ENCODE measurements around the gene PRKCA.
"Not testable (repeated sequence)": the region's sequence is repeated elsewhere in the genome, so short reads cannot be mapped to it uniquely, and the experiment has no call there.

The PRKCA gene

GRCh38 chr17:66304304-66305174 lies 2.1 kb downstream of the PRKCA start:
- no peak for DNase-seq (ENCODE audit: low spot score in 2 of 2)
- Mint-ChIP-seq H3K4me3 (peak overlapping the region; percentile 93), H3K27ac (peak overlapping the region; percentile 85), H3K4me1 (peaks cover 49% of the 10 kb centered on the region), H3K36me3 (peaks cover 57% of the 10 kb centered on the region), H3K9me3 (no peaks in the 10 kb centered on the region)
- peak; percentile 31 for ATAC-seq

GRCh38 chr17:66306446-66306845 lies 4.0 kb downstream of the PRKCA start:
- peak overlapping the region; percentile 82 for H3K27ac Mint-ChIP-seq
- ATAC-seq (peak; percentile 44), DNase-seq (ENCODE audit: low spot score in 2 of 2) (no peak)
- H3K36me3 Mint-ChIP-seq: peaks cover 64% of the 10 kb centered on the region
- peak overlapping the region; percentile 93 for H3K4me3 Mint-ChIP-seq
- H3K9me3 Mint-ChIP-seq: no peaks in the 10 kb centered on the region
- H3K4me1 Mint-ChIP-seq: peaks cover 57% of the 10 kb centered on the region

GRCh38 chr17:66307257-66307656 lies 4.8 kb downstream of the PRKCA start:
- H3K4me1 Mint-ChIP-seq: peaks cover 57% of the 10 kb centered on the region
- H3K9me3 Mint-ChIP-seq: no peaks in the 10 kb centered on the region
- peak overlapping the region; percentile 82 for H3K27ac Mint-ChIP-seq
- DNase-seq (ENCODE audit: low spot score in 2 of 2) (no peak), ATAC-seq (no peak)
- H3K36me3 Mint-ChIP-seq: peaks cover 60% of the 10 kb centered on the region
- H3K4me3 Mint-ChIP-seq: peak overlapping the region; percentile 93

GRCh38 chr17:66308856-66309255 lies 6.4 kb downstream of the PRKCA start:
- ATAC-seq (no peak), DNase-seq (ENCODE audit: low spot score in 2 of 2) (no peak)
- Mint-ChIP-seq H3K4me1 (peaks cover 68% of the 10 kb centered on the region), H3K36me3 (peaks cover 70% of the 10 kb centered on the region), H3K27ac (no peak overlapping the region), H3K9me3 (no peaks in the 10 kb centered on the region), H3K4me3 (no peak overlapping the region)

- Mint-ChIP-seq H3K4me3 (peak overlapping the region; percentile 16), H3K9me3 (no peaks in the 10 kb centered on the region), H3K27ac (no peak overlapping the region), H3K4me1 (peaks cover 68% of the 10 kb centered on the region), H3K36me3 (peaks cover 64% of the 10 kb centered on the region)
- DNase-seq (ENCODE audit: low spot score in 2 of 2): peak in 1 of 2 donors; percentile 42
- ATAC-seq: peak; percentile 37
Observed at GRCh38 chr17:66309793-66310192, 7.4 kb downstream of the PRKCA start.

DNA sequence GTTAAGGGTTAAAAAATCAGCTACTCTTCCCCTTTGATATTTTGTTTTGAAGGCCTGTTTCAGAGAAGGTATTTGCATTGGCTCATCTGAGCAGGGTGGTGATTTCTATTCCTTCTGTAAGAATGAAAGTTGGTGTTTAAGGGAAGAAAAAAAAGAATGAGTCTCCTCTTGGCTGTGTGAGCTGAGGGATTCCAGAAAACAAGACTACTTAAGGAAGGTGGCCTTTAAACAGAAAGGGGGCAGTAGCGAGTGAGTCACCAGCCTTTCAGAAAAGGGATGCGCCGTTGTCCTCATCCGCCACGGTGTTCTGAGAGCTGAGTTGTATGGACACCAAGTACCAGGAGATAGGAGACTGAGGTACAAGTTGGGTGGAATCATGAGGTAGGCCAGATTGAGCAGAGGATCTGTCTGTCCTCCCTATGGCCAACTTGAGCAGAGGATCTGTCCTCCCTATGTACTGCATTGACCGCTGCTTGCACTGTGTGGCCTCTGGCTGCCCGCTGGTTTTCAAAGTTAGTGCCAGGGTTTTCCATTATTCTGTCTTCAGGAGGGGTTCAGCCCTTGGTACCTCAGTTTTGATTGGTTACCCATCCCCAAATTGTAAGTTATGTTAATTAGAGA lies 8.2 kb downstream of the PRKCA start:
- Mint-ChIP-seq H3K4me1 (peaks cover 62% of the 10 kb centered on the region), H3K4me3 (peak overlapping the region; percentile 16), H3K36me3 (peaks cover 59% of the 10 kb centered on the region), H3K9me3 (no peaks in the 10 kb centered on the region), H3K27ac (no peak overlapping the region)
- ATAC-seq (peak; percentile 29), DNase-seq (ENCODE audit: low spot score in 2 of 2) (peak in 1 of 2 donors; percentile 45)

GRCh38 chr17:66312912-66313311 lies 10.5 kb downstream of the PRKCA start:
- Mint-ChIP-seq H3K27ac (peak overlapping the region; percentile 58), H3K4me1 (peaks cover 64% of the 10 kb centered on the region), H3K4me3 (peak overlapping the region; percentile 9), H3K9me3 (no peaks in the 10 kb centered on the region), H3K36me3 (peaks cover 37% of the 10 kb centered on the region)
- ATAC-seq (no peak), DNase-seq (ENCODE audit: low spot score in 2 of 2) (no peak)

DNA sequence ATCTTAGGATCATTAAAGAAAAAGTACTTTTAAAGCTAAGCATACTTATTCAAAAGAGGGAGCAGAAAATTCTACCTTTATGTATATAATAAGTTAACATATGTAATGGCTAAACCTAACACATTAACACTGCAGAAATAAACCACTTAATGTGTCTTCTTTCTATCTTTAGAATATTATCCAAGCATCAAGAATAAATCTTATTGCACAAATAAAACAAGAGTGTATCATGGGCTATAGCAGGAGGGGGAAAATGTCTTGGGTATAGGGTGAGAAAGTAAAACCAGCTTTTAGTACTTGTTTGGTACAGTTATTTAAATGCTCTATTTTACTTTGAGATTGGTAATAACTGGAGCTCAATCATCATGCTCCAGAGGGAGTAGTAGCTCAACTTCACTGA lies 10.9 kb downstream of the PRKCA start:
- Mint-ChIP-seq H3K36me3 (peaks cover 36% of the 10 kb centered on the region), H3K4me3 (peak overlapping the region; percentile 9), H3K9me3 (no peaks in the 10 kb centered on the region), H3K4me1 (peaks cover 64% of the 10 kb centered on the region), H3K27ac (peak overlapping the region; percentile 58)
- ATAC-seq (no peak), DNase-seq (ENCODE audit: low spot score in 2 of 2) (no peak)

DNA sequence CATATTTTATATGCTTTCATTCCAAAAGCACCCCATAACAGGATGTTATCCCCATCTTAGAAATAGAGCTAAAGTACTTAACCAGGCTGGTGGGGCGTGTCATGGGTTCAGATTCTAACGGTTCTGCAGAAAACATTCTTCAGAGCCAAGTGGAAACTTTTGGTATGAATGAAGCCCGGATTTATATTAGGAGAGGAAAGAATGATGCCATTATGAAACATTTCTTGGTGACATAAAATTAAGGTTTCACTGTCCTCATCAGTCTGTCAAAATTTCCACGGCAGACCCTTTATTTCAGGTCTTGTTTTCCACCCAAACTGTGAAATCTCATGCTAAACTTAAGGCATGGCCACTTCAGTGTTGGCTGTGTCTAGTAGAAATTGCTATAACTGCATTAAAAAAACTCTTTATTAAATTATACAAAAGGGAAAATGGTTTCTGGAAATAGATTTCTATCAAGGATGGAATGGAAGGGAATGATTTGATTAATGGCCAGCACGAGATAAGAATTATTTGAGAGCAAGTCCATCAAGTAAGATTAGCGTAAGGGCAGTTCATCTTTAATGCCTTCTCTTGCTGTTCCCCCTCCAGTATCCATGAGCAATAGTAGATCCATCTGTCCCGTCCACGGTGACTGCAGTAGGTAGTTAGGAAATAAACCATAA lies 11.7 kb downstream of the PRKCA start:
- peak; percentile 69 for ATAC-seq
- H3K36me3 Mint-ChIP-seq: peaks cover 28% of the 10 kb centered on the region
- DNase-seq (ENCODE audit: low spot score in 2 of 2): no peak
- H3K4me1 Mint-ChIP-seq: peaks cover 63% of the 10 kb centered on the region
- no peak overlapping the region for H3K4me3 Mint-ChIP-seq
- no peaks in the 10 kb centered on the region for H3K9me3 Mint-ChIP-seq
- peak overlapping the region; percentile 58 for H3K27ac Mint-ChIP-seq

DNA sequence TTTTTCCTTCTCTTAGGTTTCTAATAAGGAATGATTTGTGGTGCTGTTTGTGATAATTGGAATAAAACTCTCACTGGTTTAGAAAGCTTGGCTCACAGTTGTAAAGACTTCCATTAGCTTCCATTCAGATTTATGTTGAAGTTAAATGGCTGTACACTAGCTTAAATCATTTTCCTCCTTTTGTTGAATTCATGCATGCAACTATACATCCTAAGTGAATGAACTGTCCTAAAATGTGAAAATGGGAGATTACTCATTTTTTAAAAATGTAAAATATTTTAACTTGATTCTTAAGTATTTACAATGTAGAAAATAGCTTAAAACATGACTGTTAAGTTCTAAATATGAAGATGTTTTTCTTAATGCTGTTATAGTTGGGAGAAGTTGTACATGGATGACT lies 15.2 kb downstream of the PRKCA start:
- H3K36me3 Mint-ChIP-seq: peaks cover 11% of the 10 kb centered on the region
- ATAC-seq: no peak
- H3K4me1 Mint-ChIP-seq: peaks cover 35% of the 10 kb centered on the region
- no peak overlapping the region for H3K4me3 Mint-ChIP-seq
- no peak overlapping the region for H3K27ac Mint-ChIP-seq
- no peaks in the 10 kb centered on the region for H3K9me3 Mint-ChIP-seq
- no peak for DNase-seq (ENCODE audit: low spot score in 2 of 2)

DNA sequence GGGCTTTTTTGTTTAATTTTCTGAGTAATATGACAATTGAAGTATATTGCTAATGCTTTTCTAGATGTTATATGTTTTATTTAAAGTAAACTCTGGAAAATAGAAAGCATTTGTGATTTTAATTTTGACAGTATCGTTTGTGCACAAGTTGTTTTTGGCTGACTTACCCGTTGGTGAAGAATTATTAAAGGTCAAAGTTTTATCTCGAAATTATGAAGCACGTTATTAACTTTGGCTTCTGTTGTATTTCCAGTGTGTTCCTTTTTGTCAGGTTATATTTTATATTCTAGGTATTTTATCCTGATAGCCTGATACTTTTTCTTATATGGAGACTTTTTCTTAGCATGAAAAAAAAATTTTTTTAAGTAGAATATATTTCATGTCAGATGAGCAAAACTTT lies 16.8 kb downstream of the PRKCA start:
- ATAC-seq: no peak
- Mint-ChIP-seq H3K9me3 (no peaks in the 10 kb centered on the region), H3K27ac (no peak overlapping the region), H3K4me3 (no peak overlapping the region), H3K36me3 (no peaks in the 10 kb centered on the region), H3K4me1 (peaks cover 20% of the 10 kb centered on the region)
- DNase-seq (ENCODE audit: low spot score in 2 of 2): no peak

DNA sequence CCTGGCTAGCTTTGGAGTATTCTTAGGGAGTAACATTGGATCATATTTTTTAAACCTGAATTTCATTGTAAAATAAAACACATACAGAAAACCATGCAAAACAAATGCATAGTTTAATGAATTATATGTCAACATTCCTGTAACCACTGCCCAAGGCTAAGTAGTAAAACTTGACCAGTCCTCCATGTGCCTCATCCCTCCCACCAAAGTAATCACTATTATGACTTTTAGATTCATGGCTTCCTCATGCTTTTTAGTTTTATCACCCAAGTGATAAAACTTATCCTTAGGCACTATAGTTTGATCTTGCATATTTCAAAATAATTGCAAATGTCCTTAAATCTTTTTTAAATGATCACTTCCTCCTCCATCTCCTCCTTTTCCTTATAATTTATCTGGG lies 20.4 kb downstream of the PRKCA start:
- H3K27ac Mint-ChIP-seq: no peak overlapping the region
- H3K4me1 Mint-ChIP-seq: peaks cover 4% of the 10 kb centered on the region
- no peak for DNase-seq (ENCODE audit: low spot score in 2 of 2)
- H3K36me3 Mint-ChIP-seq: no peaks in the 10 kb centered on the region
- ATAC-seq: no peak
- H3K9me3 Mint-ChIP-seq: no peaks in the 10 kb centered on the region
- no peak overlapping the region for H3K4me3 Mint-ChIP-seq

- not testable (repeated sequence) for ATAC-seq; DNase-seq (ENCODE audit: low spot score in 2 of 2); H3K4me3 Mint-ChIP-seq; H3K9me3 Mint-ChIP-seq; H3K36me3 Mint-ChIP-seq; H3K27ac Mint-ChIP-seq
- H3K4me1 Mint-ChIP-seq: peaks cover 21% of the 10 kb centered on the region
Observed at GRCh38 chr17:66324381-66325004, 22.1 kb downstream of the PRKCA start.

DNA sequence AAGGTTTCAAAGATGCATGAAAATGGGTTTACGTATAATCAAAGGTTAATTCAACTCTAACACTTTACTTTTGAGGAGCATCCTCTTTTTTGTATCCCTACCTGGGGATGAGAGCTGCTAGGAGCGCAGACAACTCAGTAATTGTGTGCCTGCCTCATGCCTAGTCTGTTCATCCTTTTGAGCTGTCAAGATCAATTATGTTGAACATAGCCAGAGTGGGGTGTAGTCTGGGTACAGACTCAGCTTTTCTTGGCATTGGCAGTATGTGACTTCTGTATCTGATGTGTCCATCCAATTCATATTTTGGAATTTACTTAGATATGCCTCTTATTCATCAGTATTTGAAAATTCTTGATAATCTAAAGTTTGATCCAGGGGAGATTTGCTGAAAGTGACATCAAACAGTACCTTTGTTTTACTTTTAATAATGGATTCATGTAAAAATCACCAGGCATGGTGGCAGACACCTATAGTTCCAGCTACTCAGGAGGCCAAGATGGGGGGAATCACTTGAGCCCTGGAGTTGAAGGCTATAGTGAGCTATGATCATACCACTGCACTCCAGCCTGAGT lies 24.1 kb downstream of the PRKCA start:
- no peaks in the 10 kb centered on the region for H3K9me3 Mint-ChIP-seq
- H3K27ac Mint-ChIP-seq: peak overlapping the region; percentile 18
- DNase-seq (ENCODE audit: low spot score in 2 of 2) (no peak), ATAC-seq (no peak)
- no peak overlapping the region for H3K4me3 Mint-ChIP-seq
- peaks cover 33% of the 10 kb centered on the region for H3K4me1 Mint-ChIP-seq
- H3K36me3 Mint-ChIP-seq: peaks cover 4% of the 10 kb centered on the region

DNA sequence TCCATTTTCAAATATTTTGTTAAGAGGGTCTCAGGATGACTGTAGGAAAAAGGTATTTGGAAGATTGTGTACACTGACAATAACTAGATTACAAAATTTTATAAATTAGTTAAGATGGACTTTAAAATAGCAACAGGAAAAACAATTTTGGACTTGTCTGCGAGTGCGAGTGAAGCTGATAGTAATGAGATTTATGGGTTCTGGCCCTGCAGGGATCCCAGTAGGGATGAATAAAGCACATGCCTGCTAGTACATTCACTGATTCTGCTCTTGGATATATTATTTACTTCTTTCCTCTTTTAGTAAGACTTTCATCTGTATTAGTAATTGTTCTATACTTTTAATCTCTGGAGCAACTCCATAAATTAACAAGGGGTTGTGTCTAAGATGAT lies 28.2 kb downstream of the PRKCA start:
- no peak for ATAC-seq
- peaks cover 4% of the 10 kb centered on the region for H3K36me3 Mint-ChIP-seq
- peak overlapping the region; percentile 53 for H3K4me3 Mint-ChIP-seq
- no peak for DNase-seq (ENCODE audit: low spot score in 2 of 2)
- peak overlapping the region; percentile 82 for H3K27ac Mint-ChIP-seq
- H3K9me3 Mint-ChIP-seq: no peaks in the 10 kb centered on the region
- H3K4me1 Mint-ChIP-seq: peaks cover 44% of the 10 kb centered on the region

Measured in stimulated activated effector memory CD8-positive, alpha-beta T cell treated with anti-CD3 and anti-CD28 coated beads, Interleukin-12 subunit alpha, Interleukin-12 subunit beta, amount 100 ng/mL, for 72 hours (primary cell).